ENCODE data around the gene ZNF605. TPM values are rescaled to one million over a fixed set of nuclear protein-coding genes. Genes with fewer than 3 reads are reported as not detected.

The ZNF605 gene
- total and polyA plus RNA-seq, 2 of the 8 experiments (the other 6 are each of a cell fraction or from before 2014, with no cell fraction given): 3.6 to 20.3 TPM

- Histone ChIP-seq H3K4me2 (ENCODE audit: insufficient read depth in 1 of 2, low read depth in 2 of 2, low read length in 2 of 2) (no peak overlapping the region; a peak in 1 of 4 replicates), H3K56ac (replicated peaks; ENCODE audit: insufficient read length, low read depth, low read length) (peak overlapping the region; percentile 70), H3K79me2 (ENCODE audit: control insufficient read depth in 1 of 2, insufficient read depth in 2 of 2, low read length in 2 of 2) (peaks cover 14 to 25% of the 10 kb centered on the region in 2 experiments), H3K79me1 (ENCODE audit: low read depth, low read length) (peaks cover 14% of the 10 kb centered on the region), H3K23ac (ENCODE audit: insufficient read length) (no peak overlapping the region), H3K27me3 (replicated peaks in 1 of 4; ENCODE audit: control insufficient read depth in 3 of 4, extremely low read depth in 1 of 4, insufficient read depth in 3 of 4, low read length in 3 of 4) (no peaks in the 10 kb centered on the region), H3K23me2 (ENCODE audit: low read depth, low read length) (peaks cover 14% of the 10 kb centered on the region), H4K5ac (ENCODE audit: insufficient read length, low read depth, low read length) (no peak overlapping the region), H4K20me1 (replicated peaks in 1 of 2; ENCODE audit: control insufficient read depth in 1 of 2, insufficient read depth in 2 of 2, low read length in 2 of 2) (peaks cover 0 to 10% of the 10 kb centered on the region in 2 experiments), H4K8ac (ENCODE audit: extremely low read depth, insufficient read depth, low read length) (no peak overlapping the region), H2BK5ac (ENCODE audit: low read depth, low read length) (no peak overlapping the region; the same call in 1 of the 2 replicates), H3K14ac (ENCODE audit: insufficient read length) (no peak overlapping the region), H3K9me3 (ENCODE audit: insufficient read depth in 2 of 2, low read depth in 1 of 2, low read length in 1 of 2) (peaks cover 60 to 65% of the 10 kb centered on the region in 2 experiments), H2AFZ (ENCODE audit: low read length) (no peak overlapping the region), H3K4ac (replicated peaks; ENCODE audit: insufficient read length, low read depth, low read length) (no peak overlapping the region), H2BK120ac (replicated peaks; ENCODE audit: low read depth, low read length) (no peak overlapping the region), H4K91ac (replicated peaks; ENCODE audit: insufficient read length, low read length) (no peak overlapping the region), H3K18ac (ENCODE audit: extremely low read depth, low read length) (no peak overlapping the region), H2BK12ac (ENCODE audit: low read depth, low read length) (no peak overlapping the region), H3K27ac (ENCODE audit: low read depth, low read length) (no peak overlapping the region), H3K9ac (replicated peaks in 1 of 4; ENCODE audit: extremely low read depth in 1 of 4, low read depth in 3 of 4, low read length in 3 of 4) (no peak overlapping the region), H2BK20ac (ENCODE audit: low read length) (no peak overlapping the region), H3K36me3 (ENCODE audit: control insufficient read depth in 2 of 4, insufficient read depth in 4 of 4, low read length in 3 of 4) (peaks cover 0 to 24% (median 10%) of the 10 kb centered on the region in 4 experiments; a peak in 4 of 8 replicates), H3K4me3 (ENCODE audit: extremely low read depth in 1 of 4, insufficient read depth in 2 of 4, low read depth in 3 of 4, low read length in 4 of 4) (no peak overlapping the region), H2BK15ac (ENCODE audit: low read length) (no peak overlapping the region), H3K4me1 (replicated peaks in 1 of 4; ENCODE audit: control insufficient read depth in 3 of 4, insufficient read depth in 4 of 4, low read length in 3 of 4) (peaks cover 0 to 5% (median 2%) of the 10 kb centered on the region in 4 experiments; a peak in 3 of 7 replicates), H2AK5ac (ENCODE audit: low read depth, low read length) (peak overlapping the region; percentile 92; the same call in 1 of the 2 replicates)
- FAIRE-seq (peak; percentile 39), DNase-seq (ENCODE audit: low read depth in 1 of 2, low spot score in 2 of 2) (no peak)
- ChIA-PET CTCF (ENCODE audit: partially characterized antibody) (no interaction called here), POLR2A (ENCODE audit: partially characterized antibody) (no interaction called here)
- no peak for TF ChIP-seq KDM5A (IDR thresholded peaks at IDR 0.05; ENCODE audit: low read length)
- no peak for TF ChIP-seq JUN (IDR thresholded peaks at IDR 0.05; ENCODE audit: low read depth, low read length)
- TF ChIP-seq SIN3A (conservative IDR thresholded peaks at IDR 0.05 in 1 of 2, IDR thresholded peaks at IDR 0.05 in 1 of 2; ENCODE audit: low read depth in 1 of 2, low read length in 2 of 2): no peak
- no peak for TF ChIP-seq CBX8 (IDR thresholded peaks at IDR 0.05; ENCODE audit: borderline replicate concordance, low read depth, low read length)
- no peak for TF ChIP-seq MAFK (IDR thresholded peaks at IDR 0.05; ENCODE audit: low read depth, low read length)
- TF ChIP-seq USF2 (IDR thresholded peaks at IDR 0.05; ENCODE audit: low read length): no peak
- no peak for TF ChIP-seq CHD1 (IDR thresholded peaks at IDR 0.05; ENCODE audit: low read depth, low read length)
- no peak for TF ChIP-seq RAD21 (IDR thresholded peaks at IDR 0.05 in 1 of 2, conservative IDR thresholded peaks at IDR 0.05 in 1 of 2; ENCODE audit: low read depth in 2 of 2, low read length in 2 of 2)
- TF ChIP-seq ZNF274 (IDR thresholded peaks at IDR 0.05; ENCODE audit: borderline replicate concordance, extremely low read depth, low read length): no peak
- no peak for TF ChIP-seq POLR2AphosphoS5 (IDR thresholded peaks at IDR 0.05; ENCODE audit: low read depth, low read length)
- TF ChIP-seq NRF1 (IDR thresholded peaks at IDR 0.05; ENCODE audit: low read depth, low read length): no peak
- TF ChIP-seq SRF (IDR thresholded peaks at IDR 0.05; ENCODE audit: low read depth, low read length): no peak
- WGBS, 2 experiments (ENCODE audit: extremely low coverage in 1 of 2, insufficient coverage in 1 of 2, insufficient read length in 1 of 2, insufficient replicate concordance in 2 of 2, low coverage in 1 of 2, low lambda C conversion rate in 2 of 2, missing lambda C conversion rate in 1 of 2): 92 to 100% methylated on average over 5 to 8 of the region's 8 CpGs
Measured at GRCh38 chr12:132951649-132952048, 4.5 kb downstream of the ZNF605 start.
